Stimulated activated CD8-positive, alpha-beta memory T cell treated with anti-CD3 and anti-CD28 coated beads, Interleukin-15, amount 100 ng/mL, for 48 hours (primary cell): ENCODE results near the gene NFIA.

ENCODE experiments used
- DNase-seq, 2 donors: peaks; one replicate each; pipeline ENCODE4 v3.0.0-alpha.2; 2020; ENCODE audit warnings: low read depth in 2 of 2

Gene NFIA

DNA sequence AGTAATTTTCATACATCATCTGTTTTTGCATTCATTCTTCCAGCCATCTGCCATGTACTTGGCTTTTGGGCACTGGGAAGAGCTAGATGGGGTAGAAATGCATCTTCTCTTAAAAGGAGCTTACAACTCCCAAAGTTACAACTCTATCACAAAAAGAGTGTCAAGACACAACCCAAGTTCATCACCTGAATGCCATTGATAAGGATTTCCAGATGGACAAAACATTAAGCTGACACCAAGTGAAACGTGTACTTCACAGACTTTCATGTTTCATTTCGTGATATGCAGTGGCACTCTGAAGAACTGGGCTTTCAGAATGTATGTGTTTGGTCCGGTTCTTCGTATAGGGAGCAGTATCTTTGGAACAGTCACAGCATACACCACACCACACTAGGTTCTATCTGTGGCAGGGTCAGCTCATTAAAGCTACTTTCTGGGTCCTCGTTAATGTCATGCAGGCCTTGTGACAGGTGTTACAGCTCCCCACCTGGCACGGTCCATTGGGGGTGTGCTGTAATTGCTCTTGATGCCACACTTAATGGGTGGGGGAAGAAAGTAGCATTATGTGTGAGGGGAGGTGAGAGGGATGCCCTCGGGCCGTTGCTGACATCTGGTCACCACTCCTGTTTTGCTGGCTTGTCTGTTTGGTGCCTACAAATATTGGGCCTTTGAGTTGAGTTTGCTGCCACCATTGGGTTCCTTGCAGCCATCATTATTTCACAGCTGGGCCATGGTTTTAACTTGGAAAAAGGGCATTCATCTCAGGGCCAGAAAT is 164.9 kb downstream of the NFIA start:
- DNase-seq, result no peak

- DNase-seq, result no peak
These were observed 165.8 kb downstream of the NFIA start for GRCh38 chr1:61247881-61248752.

DNA sequence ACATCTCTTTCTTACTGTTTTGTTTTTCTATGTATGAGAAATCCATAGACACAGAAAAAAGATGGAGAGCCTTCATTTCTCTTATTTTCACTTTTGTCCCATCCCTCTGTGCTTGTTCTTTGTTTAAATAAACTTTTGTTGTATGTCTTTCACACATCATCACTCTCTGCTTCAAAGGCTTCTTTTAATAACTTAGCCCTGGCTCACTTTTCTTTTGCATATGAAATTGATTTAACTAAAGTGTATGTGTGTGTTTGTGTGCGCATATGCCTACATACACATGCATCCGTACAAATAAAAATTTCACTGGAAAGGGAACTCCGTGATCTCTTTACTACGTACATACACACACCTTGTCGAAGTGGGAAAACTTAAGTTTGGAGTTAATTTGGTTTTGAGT is 168.6 kb downstream of the NFIA start:
- no peak for DNase-seq

- no peak for DNase-seq
These were observed 170.8 kb downstream of the NFIA start for GRCh38 chr1:61253059-61253735.

GRCh38 chr1:61253912-61254633 is 171.7 kb downstream of the NFIA start:
- DNase-seq, result no peak

- no peak for DNase-seq
These were observed 172.4 kb downstream of the NFIA start for GRCh38 chr1:61254634-61255357.

DNA sequence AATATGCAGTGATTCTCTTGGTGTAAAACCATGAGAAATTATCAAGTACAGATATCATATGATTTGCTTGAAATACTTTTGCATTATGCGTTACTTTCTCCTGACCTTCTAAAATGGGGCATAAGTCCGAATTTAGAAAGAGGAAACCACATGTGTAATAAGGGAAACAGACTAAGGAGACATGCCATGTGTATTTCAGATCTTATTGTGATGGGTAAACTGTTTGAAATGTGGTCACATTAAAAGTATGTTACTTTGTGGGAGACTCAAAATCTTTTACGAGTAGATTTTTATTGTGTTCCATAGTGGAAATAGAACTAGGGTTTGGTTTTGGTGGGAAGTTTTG is 173.0 kb downstream of the NFIA start:
- DNase-seq, result no peak

DNA sequence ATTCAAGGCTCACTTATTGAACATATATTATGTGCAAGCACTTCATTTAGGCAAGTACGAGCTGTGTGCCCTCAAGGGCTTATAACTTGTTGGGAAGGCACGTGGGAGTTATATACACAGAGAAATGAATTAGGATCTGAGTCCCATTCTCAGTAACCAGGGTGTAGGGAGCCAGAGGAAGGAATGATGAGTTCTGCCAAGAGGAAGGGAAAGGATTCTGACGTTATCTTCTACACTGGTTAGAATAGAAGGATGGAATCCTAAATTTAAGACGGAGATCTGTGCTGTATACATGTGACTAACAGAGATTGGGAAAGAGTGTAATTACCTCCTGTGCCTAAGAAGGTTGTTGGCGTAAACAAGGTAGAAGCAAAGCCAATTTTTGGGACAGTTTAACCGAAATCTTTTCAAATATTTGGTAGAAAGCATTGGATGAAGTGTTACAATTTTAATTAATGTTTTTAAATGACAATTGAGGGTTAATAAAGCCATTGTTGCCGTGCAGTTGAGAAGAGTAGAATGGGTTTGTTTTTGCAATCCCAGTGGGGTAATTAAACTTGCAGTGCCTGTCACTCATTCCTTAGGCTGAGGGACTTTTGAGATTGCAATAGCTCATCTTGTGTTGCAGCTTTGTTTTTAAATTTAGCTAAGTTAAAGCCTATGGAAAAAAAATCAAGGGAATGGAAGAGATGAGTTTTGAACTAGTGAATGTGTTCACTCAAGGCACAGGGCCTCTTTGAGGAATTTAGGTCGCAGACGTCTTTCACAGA is 177.2 kb downstream of the NFIA start:
- no peak for DNase-seq

DNA sequence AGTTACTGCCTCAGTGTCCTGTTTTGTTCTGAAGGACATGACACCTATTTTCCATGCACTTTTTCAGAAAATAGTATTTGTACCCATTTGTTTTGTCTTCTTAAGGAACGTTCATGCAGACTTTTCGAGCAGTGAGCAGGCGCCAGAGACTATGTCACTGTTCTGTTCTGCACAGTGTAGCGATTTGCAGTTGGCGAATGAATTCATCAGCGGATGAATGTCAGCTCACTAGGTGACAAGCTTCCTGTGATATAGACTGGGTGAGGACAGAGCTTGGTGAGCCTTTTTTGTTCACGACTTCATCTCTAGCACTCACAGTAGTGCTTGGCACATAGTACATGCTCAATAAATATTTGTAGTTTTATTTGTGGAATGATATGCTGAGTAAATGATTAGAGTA is 177.8 kb downstream of the NFIA start:
- no peak for DNase-seq

- no peak for DNase-seq
These were observed 179.2 kb downstream of the NFIA start for GRCh38 chr1:61261595-61261994.

DNA sequence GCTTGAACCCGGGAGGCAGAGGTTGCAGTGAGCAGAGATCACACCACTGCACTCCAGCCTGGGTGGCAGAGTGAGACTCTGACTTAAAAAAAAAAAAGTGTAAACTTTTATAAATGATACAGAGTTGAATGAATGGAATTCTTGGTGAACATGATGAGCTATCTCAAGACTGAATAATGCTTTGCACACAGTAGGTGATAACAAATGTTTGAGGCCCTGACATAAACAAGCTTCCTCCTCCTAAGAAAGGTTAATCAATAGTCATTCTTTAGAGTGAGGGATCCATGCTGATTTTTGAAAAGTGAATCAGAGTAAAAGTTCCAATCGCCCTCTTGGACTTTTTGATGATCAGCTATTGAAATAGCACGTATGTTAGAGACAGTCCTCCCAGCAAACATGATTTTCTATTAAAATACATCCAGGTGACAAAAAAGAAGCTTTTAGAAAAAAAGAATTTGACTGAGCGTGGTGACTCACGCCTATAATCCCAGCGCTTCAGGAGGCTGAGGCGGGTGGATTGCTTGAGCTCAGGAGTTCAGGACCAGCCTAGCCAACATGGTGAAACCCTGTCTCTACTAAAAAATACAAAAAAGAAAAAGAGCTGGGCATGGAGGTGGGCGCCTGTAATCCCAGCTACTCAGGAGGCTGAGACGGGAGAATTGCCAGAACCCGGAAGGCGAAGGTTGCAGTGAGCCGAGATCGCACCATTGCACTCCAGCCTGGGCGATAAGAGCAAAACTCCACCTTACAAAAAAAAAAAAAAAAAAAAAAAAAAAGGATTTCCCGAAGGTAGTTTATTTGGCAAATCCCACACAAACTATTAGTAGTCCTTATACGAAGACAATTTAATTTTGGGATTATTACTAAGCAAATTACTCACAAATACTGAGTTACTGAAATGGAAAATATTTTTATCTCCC is 181.8 kb downstream of the NFIA start:
- no peak for DNase-seq

- DNase-seq, result no peak
These were observed 182.5 kb downstream of the NFIA start for GRCh38 chr1:61264825-61265242.

DNA sequence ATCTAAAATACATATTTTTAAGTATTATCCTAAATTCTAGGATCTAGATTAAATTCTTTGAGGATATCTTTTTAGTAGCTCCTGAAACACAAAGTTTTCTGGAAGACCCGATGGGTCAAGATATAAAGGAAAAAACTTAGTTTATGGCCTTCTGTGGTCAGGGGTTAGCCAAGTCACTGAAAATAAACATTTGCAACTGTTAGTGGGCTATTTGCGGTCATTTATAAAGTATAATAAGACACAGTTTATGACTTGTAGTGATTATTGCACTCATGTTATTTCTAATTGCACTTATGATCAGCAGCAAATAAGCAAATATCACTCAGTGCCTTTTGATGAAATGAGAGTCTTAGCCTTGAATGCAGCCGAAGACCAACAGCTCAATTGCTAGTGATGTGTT is 183.3 kb downstream of the NFIA start:
- no peak for DNase-seq

GRCh38 chr1:61266738-61267137 is 184.4 kb downstream of the NFIA start:
- no peak for DNase-seq

DNA sequence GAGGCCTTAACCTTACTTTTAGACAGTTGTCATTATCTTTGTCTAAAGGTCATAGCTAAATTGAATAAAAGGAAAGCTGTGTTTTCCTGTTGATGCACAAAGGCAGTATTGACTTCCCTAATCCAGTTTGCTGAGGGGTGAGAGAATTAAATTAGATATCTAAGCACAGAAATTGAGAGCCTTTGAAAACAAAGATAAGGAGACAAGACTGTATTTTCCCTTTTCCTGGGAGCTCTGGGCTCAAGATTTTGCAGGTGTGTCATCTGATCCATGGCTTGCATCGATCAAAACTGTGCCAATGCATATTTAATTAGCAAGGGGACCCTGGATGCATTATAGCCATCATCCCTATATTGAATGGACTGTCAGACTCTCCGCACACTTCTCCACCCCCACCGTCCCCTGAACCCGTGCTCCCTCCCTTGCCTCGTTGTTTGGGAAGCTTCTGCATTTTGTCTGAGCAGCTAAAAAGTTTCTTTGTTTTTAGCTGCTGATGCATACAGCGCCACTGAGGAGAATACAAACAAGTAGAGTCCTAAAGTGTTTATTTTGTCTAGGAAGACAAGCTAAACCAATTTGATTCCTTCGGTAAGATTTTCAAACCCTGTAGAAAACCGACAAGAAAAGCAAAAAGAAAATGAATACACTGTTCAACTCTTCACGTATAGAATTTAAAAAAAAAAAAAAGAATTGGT is 186.3 kb downstream of the NFIA start:
- no peak for DNase-seq

DNA sequence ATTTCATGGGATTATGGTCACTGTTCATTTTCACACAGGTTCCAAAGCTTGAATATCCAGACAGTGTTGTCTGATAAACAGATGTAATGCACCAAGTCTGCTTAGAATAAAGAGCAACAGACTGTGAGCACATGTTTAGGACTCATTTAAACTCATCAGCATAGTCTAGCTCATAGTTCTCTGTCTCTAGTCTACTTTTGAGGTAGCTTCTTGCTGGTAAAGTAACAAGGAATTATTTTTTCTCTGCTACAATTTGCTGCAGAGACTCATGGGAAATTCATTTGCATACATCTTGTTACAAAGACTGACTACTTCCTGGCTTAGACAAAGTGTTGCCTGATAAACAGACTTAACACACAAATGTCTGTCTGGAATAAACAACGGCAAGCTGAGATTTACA is 187.2 kb downstream of the NFIA start:
- DNase-seq, result no peak

GRCh38 chr1:61270107-61270506 is 187.7 kb downstream of the NFIA start:
- no peak for DNase-seq

DNA sequence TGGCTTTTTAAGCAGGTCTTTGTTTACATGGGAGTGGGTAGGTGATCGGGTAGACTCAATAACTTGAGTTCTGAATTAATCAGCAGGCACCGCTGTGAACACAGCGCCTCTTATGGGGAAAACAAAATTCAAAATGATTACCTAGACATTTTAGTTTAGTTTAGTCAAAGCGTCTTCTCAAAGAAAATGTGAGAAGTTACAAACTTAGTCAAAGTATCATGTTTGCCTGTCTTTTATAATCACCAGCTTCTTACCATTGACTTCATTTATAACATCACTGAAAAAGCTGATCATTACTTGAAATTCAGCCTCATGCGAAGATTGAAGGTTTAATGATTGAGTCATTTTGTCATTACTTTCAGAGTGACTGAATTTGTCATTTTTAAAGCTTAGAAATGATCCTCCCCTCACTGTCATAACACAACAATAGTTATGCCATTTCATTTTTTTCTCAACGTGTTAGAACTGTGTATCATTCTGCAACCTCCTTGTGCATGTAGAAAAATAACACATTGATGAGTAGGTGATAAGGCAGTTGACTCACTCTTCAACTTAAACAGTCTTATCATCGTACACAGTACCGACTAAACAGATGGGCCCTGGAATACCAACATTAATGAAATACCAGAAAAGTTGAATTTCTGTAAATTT is 188.5 kb downstream of the NFIA start:
- DNase-seq, result no peak
